ENCODE data around the gene TMCC1.
"Not testable (repeated sequence)": the region's sequence is repeated elsewhere in the genome, so short reads cannot be mapped to it uniquely, and the experiment has no call there.

The TMCC1 gene

DNA sequence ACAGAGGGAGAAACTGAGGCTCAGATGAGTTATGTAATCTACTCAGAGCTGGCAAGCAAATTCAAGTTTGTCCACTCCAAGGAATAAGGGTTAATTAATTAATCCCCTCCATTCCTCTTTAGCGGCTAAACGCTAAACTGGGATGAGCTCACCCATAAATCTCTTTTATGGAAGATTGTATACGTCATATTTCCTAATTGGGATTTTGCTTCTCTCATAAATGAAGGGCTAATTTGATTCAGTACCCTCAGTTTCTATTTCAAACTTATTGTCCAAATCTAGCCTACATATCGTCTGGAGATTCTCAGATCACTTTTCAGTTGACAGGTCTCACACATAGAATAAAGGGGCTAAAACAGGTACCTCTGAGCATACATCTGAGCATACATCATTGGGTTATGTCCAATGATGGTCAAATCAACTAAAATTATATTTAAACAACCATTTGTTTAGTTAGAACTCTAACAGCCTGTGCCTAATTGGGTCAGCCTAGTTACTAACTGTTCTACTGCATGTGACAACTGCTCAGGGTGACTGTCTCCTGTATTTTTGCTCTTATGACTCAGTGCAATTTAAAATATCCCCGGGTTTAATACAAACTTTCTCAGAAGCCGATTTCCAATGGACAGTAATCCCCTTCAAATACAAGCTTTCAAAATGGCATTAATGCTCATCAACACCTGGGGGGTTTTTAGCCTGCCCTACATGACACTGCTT, 229.4 kb downstream of the TMCC1 start:
- Histone ChIP-seq H3K27ac (peak overlapping the region in 12 of 21 experiments; percentile 0 to 75 (median 44)), H3K4me3 (no peak overlapping the region)

DNA sequence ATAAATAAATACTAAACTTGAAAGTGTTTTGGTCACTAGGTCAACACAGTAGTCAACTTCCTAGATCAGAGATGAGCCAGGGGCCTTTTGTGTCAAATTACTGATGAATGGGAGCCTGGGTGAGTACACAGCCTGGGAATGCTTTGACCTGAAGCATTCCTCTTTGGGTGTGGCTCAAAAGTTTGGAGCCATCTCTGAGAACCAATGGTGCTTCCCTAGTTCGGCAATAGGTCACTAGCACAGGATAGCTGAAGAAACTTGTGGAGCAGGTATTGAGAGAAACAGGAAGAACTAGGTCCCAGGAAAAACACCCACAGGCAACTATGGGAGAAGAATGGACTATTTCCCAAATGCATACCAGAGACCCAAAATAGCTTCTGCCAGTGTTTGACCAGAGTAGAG, 230.5 kb downstream of the TMCC1 start:
- Histone ChIP-seq H3K4me3 (no peak overlapping the region), H3K27ac (peak overlapping the region in 12 of 21 experiments; percentile 0 to 75 (median 46))

DNA sequence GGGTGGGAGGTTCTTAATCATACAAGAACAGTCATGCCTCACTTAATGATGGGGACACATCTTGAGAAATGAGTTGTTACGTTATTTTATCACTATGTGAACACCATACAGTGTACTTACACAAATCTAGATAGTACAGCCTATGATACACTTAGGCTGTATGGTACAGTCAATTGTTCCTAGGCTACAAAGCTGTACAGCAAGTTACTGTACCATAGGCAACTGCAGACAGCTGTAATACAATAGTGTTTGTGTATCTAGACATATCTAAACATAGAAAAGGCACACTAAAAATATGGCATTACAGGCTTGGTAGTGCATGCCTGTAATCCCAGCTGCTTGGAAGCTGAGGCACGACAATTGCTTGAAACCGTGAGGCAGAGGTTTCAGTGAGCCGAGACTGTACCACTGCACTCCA, 231.3 kb downstream of the TMCC1 start:
- H3K4me3 ChIP-seq, result no peak overlapping the region

DNA sequence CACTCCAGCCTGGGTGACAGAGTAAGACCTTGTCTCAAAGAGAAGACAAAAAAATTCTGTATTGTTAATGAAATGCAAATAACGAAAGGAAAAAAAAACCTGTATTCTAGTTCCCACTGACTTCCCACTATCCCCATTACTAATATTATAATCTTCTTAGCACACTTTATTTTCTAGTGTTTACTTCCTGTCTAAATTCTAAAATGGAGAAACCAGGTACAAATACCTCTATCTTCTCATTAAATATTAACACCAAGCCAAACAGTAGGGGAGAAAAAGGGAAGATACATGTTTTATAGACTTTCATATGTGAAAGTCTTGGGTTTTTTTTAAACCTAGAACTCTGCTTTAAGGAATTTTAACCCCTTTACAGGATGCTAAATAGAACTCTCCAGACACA, 231.7 kb downstream of the TMCC1 start:
- Histone ChIP-seq H3K4me3 (no peak overlapping the region), H3K27ac (peak overlapping the region in 7 of 21 experiments; percentile 1 to 69 (median 40))

More for the DNA sequence above, 231.3 kb downstream of the TMCC1 start:
- H3K27ac ChIP-seq, result peak overlapping the region in 12 of 21 experiments; percentile 0 to 69 (median 46)

DNA sequence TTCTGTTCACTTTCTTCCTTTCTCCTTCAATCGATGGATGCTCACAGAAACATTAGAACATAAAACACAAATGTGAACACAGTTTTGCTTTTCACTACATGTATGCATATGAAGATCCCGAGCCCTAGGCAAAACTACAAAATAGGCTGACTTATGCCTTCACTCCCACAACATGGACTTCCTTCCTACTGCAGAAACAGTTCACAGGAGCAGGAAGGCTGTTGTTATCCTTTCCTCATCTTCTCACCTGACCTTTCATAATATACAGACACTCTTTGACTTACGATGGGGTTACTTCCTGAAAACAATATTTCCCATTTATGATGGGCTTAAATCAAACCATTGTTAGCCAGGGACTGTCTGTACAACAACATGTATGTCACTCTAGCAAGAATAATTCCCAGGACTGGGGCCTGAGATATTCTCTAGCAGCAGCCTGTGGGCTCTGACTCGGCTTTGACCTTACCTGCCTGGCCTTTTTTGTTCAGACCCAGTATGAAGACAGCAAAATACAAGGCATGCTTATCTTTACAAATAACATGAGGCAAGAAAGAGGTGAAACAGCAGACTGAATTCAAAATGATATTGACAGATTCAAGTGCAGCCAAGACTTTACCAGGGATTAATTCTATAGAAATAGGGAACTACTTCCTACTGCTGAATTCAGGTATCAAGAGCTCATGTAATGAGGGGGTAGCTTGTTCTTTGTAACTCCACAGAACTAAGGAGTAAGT, 235.2 kb downstream of the TMCC1 start:
- Histone ChIP-seq H3K27ac (peak overlapping the region in 7 of 21 experiments; percentile 0 to 25 (median 13)), H3K4me3 (no peak overlapping the region)

DNA sequence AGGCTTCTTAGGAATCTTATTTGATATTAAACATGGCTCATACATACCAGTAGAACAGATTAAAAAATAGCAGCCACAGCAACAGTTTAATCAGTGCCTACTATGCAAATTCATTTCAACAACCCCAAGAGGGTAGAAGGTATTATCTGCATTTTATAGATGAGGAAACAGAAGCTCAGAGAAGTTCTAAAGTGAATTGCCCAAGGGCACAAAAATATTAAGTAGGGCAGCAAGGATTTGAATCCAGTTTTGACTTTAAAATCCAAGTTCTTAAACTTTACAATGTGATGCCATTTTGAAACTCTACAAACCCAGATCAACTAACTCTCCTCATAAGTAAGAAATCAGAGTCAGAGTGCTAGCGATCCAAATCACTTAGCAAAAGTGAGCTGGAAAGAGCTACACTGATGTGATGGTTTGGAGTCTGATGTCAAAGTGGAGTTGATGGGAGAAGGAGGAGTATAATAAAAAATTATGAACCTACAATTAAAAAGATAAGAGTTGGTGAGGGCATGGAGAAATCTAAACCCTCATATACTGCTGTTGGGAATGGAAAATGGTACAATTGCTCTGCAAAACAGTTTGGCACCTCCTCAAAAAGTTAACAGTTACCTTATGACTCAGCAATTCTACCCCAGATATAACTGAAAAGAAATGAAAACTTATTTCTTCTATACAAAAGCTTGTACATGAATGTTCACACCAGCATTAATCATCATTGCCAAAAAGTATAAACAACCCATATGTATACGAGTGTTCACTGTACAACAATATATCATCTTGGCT, 236.1 kb downstream of the TMCC1 start:
- peak overlapping the region in 3 of 21 experiments; percentile 0 to 20 (median 13) for H3K27ac ChIP-seq
- H3K4me3 ChIP-seq, result no peak overlapping the region

DNA sequence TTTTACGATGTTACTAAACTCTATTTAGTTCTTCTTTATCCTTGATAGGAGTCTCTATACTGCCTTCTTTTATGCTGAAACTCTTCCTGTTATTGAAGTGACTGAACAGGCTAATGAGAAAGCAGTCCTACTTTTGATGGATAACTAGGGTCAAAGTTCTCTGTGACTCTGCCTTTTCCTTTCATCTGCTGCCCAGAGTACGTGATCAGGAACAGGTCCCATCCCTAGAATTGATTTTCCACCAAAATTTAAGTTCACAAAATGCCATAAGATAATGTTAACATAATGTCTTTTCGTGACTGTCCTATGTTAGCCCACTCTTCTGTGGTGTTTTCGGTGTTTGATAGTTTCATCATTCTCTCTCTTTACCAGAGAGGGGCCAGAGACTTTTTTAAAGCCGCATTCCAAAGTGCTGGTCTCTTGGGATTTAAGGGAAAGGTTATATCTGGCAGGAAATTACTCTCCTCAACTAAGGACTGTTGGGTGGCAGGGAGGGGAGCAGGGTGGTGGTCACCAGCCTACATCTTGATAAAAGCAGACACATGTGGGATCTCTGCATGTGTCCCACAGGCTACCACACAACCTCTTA, 236.8 kb downstream of the TMCC1 start:
- H3K4me3 ChIP-seq, result no peak overlapping the region
- no peak overlapping the region for H3K27ac ChIP-seq

DNA sequence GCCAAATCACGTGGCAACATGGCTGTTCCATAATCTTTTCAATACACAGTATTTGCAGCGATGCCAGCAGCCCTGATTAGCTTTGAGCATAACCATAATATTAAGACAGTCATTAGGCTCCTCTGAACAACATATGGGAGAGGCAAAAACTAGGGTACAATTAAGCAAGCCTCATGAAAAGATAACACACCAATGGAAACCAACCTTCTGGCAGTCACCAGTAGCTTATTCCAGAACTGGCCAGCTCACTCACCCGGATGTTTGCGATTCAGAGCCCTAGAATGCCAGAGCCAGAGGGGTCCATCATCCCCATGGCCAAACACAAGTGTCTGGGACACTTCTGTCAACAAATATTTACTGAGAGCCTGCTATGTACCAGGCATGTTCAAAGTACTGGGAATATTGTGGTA, 238.2 kb downstream of the TMCC1 start:
- no peak overlapping the region for H3K4me3 ChIP-seq
- H3K27ac ChIP-seq, result no peak overlapping the region

DNA sequence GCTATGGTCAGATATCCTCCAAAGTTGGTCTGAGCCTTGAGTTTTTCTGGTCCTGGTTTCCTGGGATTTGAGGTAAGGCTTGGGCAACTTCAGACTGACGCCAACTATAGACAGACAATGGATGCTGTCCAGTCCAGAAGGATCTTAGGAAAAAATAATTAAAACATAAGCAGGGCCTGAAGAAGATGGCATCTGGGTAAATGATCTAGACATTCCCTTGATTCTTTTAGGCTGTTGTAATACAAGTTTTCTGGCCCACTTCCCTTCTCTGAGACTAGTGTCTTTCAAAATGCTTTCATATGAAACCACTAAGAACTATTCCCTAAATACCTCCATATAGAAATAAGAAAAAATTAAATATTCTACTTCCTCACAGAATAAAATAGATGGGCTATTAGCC, 239.4 kb downstream of the TMCC1 start:
- H3K4me3 ChIP-seq, result no peak overlapping the region
- H3K27ac ChIP-seq, result peak overlapping the region in 1 of 21 experiments; percentile 51

DNA sequence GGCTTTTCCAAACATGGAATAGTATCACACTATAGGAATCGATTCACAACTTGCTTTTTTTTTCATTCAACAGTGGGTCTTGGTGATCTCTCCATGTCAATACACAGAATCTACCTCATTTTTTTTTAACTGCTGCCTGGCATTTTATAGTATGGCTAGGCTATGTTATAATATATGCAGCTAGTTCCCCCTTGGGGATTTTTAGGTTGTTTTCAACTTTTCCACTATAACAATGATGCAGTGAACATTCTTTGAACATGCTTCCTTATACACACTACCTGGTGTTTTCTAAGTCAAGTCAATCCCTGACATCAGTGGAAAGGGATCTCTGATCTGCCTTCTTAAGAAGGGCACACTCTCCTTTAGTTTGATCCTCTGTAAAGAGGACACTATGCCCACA, 240.5 kb downstream of the TMCC1 start:
- no peak overlapping the region for H3K4me3 ChIP-seq
- no peak overlapping the region for H3K27ac ChIP-seq

DNA sequence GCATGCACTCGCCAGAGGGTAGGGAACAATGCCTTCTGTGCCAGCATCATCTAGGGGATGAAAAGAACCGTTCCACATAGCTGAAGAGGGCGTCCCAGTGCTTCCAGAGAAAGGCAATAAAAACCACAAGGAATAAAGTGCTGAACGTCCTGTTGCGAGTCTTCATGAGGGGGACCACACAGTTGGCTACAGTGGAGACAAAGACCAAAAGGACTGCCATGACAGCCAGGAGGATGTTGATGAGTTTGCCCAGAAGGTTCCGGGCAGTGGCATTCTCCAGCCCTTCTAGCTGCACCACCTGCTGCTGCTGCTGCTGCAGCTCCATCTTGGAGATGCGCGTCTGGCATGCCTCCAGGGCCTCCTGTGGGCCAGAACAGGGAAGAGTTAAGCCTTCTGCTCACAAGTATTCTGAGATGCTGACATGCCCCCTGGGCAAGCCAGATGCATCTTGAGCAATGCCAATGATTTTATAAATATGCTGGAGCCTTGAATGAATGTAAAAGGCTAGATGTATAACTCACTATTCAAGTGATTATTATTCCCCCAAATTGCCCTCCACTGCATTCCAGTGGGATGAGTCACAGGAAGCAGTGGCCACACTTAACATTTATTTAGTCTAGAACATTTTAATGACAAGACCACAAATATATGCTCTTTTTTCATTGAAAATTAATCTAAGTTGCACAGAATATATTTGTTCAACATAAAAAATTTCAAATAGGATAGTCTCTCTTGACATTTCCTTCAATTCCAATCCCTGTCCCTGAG, 241.9 kb downstream of the TMCC1 start:
- H3K27ac ChIP-seq, result peak overlapping the region in 3 of 21 experiments; percentile 13 to 21 (median 16)
- no peak overlapping the region for H3K4me3 ChIP-seq

DNA sequence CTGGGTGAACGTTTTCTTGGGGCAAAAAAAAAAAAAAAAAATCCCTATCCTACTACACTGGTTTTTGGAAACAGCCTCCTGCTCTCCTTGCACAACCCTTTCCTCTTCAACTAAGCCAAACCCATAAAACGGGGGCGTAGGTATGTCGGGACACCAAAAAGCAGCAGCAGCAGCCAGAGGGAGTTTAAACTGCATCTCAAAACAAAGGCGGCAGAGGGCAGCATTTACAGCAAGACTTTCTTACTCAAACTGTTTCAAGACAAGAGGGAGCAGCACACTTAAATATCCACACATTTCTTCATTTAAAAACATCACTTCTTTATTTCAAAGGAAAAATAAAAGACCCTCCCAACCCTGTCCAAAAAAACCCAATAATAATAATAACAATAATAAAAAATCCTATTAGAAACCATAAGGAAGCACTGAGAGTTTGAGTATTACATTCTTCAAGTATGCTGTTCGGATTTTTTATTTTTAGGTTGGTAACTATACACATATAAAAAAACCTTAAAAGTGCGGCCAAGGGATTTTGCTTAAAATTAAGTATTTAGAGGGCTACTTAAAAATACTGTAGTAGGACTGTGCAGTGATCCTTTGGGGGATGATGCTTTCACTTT, 243.1 kb downstream of the TMCC1 start:
- Histone ChIP-seq H3K27ac (no peak overlapping the region), H3K4me3 (no peak overlapping the region)

DNA sequence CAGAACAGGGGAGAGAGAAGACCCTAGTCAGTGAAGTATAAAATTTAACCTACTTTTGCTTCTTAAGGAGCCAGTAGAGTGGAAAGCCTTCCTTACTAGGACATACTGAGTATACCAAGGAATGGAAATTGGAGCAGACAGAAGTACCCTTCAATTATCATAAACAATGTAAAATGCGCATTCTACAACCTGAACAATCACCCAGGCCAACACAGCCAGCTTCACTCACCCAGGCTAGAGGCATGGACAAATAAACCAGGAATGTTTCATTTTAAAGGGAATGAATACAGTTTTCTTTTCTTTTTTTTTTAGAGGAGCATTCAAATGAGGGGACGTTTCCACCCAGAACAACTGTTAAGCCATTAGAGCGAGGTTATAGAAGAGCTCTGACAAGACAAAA, 245.1 kb downstream of the TMCC1 start:
- H3K4me3 ChIP-seq, result no peak overlapping the region
- no peak overlapping the region for H3K27ac ChIP-seq

DNA sequence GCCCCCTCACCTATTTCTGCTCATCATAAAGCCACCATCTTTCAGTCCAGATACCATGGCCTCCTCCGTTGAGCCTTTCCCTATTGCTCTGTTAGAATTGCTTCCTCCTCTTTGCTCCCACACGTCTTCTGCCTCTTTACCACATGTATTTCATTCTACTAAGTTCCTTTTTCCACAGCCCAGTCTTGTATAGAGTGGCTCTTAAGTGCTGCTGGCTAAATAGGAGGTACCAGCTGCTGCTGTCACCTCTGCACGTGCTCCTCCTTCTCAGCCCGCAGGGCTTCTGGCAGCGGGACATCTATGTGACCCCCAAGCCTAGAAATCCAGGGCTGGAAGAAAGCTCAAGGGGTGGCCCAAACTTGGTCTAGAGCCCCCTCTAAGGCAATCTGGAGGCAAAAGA, 248.2 kb downstream of the TMCC1 start:
- Histone ChIP-seq H3K27ac (no peak overlapping the region), H3K4me3 (no peak overlapping the region)

DNA sequence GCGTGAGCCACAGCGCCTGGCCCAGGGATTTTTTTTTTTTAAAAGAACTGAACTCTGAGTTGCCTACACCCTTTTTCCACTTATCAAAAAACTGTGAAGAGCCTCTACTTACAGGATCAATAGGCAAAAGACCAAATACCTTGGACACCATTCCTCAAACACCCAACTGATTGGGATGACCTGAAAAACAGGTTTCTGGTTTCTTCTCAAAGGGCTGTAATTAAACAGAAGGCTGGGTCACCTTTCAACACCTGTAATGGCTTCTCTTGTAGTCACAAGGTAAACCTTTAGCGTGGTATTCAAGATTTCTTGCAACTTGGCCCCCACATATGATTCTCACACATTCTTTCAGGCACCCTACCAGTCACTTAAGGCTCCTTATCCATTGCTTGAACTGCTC, 248.7 kb downstream of the TMCC1 start:
- H3K4me3 ChIP-seq, result no peak overlapping the region
- no peak overlapping the region for H3K27ac ChIP-seq

DNA sequence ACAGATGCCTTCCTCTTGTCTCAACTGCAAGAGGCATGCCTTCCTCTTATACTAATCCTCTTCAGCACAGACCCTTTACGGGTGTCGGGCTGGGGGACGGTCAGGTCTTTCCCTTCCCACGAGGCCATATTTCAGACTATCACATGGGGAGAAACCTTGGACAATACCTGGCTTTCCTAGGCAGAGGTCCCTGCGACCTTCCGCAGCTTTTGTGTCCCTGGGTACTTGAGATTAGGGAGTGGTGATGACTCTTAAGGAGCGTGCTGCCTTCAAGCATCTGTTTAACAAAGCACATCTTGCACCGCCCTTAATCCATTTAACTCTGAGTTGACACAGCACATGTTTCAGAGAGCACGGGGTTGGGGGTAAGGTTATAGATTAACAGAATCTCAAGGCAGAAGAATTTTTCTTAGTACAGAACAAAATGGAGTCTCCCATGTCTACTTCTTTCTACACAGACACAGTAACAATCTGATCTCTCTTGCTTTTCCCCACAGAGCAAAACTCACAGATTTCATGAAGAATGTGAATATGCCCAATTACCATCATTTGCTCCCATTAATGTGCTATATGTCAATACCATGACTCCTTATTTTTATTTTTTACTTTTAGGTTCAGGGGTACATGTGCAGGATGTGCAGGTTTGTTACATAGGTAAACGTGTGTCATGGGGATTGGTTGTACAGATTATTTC, 251.8 kb downstream of the TMCC1 start:
- not testable (repeated sequence) for H3K27ac ChIP-seq, H3K4me3 ChIP-seq

DNA sequence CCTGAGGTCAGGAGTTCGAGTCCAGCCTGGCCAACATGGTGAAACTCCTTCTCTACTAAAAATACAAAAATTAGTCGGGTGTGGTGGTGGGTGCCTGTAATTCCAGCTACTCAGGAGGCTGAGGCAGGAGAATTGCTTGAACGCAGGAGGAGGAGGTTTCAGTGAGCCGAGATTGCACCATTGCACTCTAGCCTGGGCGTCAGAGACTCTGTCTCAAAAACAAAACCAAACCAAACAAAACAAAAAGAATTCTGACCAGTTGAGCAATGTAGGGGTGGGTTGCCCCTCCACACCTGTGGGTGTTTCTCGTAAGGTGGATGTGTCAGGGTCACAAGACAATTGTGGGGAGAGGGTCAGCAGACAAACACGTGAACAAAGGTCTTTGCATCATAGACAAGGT, 252.5 kb downstream of the TMCC1 start:
- H3K4me3 ChIP-seq, H3K27ac ChIP-seq: not testable (repeated sequence)

DNA sequence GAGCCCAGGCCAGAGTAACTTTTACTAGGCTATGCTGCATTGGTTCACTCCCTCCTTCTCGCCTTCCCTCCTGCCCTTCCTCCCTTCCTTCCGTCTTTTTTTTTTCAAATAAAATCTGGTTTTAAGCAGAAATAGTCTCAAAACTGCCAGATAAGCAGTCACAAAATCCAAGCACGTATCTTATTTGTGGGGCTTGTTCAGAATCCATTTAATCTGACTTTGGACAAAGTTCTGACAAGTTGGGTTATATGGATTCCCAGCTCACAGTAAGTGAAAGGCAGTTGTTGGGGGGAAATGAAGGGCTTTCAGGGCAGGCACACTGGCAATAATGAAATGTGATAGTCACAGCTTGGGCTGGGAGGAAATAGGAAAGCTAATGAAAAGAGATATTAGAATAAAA, 255.0 kb downstream of the TMCC1 start:
- Histone ChIP-seq H3K27ac (no peak overlapping the region), H3K4me3 (no peak overlapping the region)
